Measurements from ENCODE around the gene SASS6. TPM values are rescaled to one million over a fixed set of nuclear protein-coding genes. Genes with fewer than 3 reads are reported as not detected.

Gene SASS6
- total and polyA plus RNA-seq, 10 of the 15 experiments (the other 5 are each of a cell fraction or from before 2014, with no cell fraction given): 6.6 to 17.9 (median 10.2) TPM

DNA sequence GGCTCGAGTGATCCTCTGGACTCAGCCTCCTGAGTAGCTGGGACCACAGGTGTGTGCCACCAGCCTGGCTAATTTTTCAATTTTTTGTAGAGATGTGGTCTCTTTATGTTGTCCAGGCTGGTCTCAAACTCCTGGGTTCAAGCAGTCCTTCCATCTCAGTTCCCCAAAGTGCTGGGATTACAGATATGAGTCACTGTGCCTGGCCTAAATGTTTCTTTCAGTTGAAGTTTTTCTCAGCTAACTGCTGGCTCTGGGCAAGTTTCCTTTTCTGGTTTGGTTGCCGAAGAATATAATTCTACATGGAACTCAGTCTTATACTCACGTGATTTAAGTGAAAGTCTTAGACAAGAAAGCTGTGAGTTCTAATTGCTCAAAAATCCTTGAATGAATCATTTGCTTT, 57.0 kb downstream of the SASS6 start (continued):
- TF ChIP-seq TCF7 (IDR thresholded peaks at IDR 0.05; ENCODE audit: borderline replicate concordance) (no peak), NKRF (conservative IDR thresholded peaks at IDR 0.05) (no peak), NR2C1 (IDR thresholded peaks at IDR 0.05) (no peak), NR2F1 (conservative IDR thresholded peaks at IDR 0.05) (peak; percentile 73), TAF1 (IDR thresholded peaks at IDR 0.05; ENCODE audit: borderline replicate concordance, low read depth, low read length) (no peak), ATF3 (IDR thresholded peaks at IDR 0.05; ENCODE audit: borderline replicate concordance, extremely low read depth, low read depth, low read length) (no peak), FOS (IDR thresholded peaks at IDR 0.05; ENCODE audit: borderline replicate concordance, extremely low read depth, insufficient read length) (no peak), NRF1 (conservative IDR thresholded peaks at IDR 0.05; ENCODE audit: low read depth, low read length) (no peak), NBN (IDR thresholded peaks at IDR 0.05) (peak; percentile 72), IRF5 (IDR thresholded peaks at IDR 0.05; ENCODE audit: borderline replicate concordance) (no peak), CHD1 (IDR thresholded peaks at IDR 0.05; ENCODE audit: low read depth, low read length) (no peak), ZNF592 (IDR thresholded peaks at IDR 0.05) (no peak), RB1 (IDR thresholded peaks at IDR 0.05; ENCODE audit: borderline replicate concordance) (no peak), MEF2B (IDR thresholded peaks at IDR 0.05; ENCODE audit: partially characterized antibody, poor library complexity, severe bottlenecking) (peak; percentile 54), POLR2A (IDR thresholded peaks at IDR 0.05; ENCODE audit: low read depth, low read length) (no peak), CEBPZ (IDR thresholded peaks at IDR 0.05; ENCODE audit: low read depth, low read length) (no peak), CREM (IDR thresholded peaks at IDR 0.05; ENCODE audit: low read depth) (peak; percentile 67), CREB1 (IDR thresholded peaks at IDR 0.05; ENCODE audit: low read depth) (no peak), WRNIP1 (IDR thresholded peaks at IDR 0.05; ENCODE audit: borderline replicate concordance, low read depth, low read length) (no peak), KDM1A (IDR thresholded peaks at IDR 0.05; ENCODE audit: borderline replicate concordance) (no peak), SUPT20H (IDR thresholded peaks at IDR 0.05; ENCODE audit: borderline replicate concordance, control insufficient read depth, low read depth, low read length) (no peak), ZNF274 (IDR thresholded peaks at IDR 0.05; ENCODE audit: insufficient read depth, insufficient read length) (no peak)

Measured in GM12878 (cell line).